ENCODE measurements around the gene TBC1D17. TPM values are rescaled to one million over a fixed set of nuclear protein-coding genes. Genes with fewer than 3 reads are reported as not detected.

Gene TBC1D17
- polyA plus RNA-seq, 1 experiment, result 15.6 TPM

DNA sequence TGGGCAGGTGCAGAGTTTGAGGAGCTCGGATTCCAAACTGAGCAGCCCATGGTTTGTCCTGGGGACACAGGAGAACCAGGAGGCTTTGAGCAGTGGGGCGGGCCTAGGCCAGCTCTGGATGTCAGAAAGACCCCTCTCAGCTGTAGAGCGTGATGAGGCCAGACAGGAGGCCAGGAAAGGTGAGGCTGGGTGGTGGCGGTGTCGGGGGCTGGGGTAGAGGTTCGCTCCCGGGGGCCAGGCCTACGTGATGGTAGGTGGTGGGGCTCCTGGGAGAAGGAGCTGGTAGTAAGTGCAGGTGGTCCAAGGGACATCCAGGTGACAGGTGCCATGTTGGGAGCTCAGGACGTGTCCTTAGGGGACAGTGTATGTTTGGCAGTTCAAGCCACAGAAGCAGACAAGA is 40.1 kb upstream of the TBC1D17 start:
- CTCF ChIA-PET, result interaction anchor here (0.5 kb wide), 1 partner anchor 888 kb away, joined by 12 read pairs; no protein-coding TSS in a partner anchor
- Histone ChIP-seq H3K4me3 (ENCODE audit: low read depth, low read length) (no peak overlapping the region), H3K27ac (ENCODE audit: low read depth, low read length) (no peak overlapping the region), H3K9me3 (ENCODE audit: control insufficient read depth, insufficient read depth, low read length) (no peaks in the 10 kb centered on the region; the same call in 1 of the 2 replicates), H3K27me3 (ENCODE audit: control insufficient read depth, insufficient read depth, low read length) (no peaks in the 10 kb centered on the region)
- no peak for DNase-seq (ENCODE audit: low read depth, low spot score)
- POLR2A ChIA-PET, result no interaction called here
- no peak for TF ChIP-seq CTCF (IDR thresholded peaks at IDR 0.05; ENCODE audit: low read depth, low read length)

DNA sequence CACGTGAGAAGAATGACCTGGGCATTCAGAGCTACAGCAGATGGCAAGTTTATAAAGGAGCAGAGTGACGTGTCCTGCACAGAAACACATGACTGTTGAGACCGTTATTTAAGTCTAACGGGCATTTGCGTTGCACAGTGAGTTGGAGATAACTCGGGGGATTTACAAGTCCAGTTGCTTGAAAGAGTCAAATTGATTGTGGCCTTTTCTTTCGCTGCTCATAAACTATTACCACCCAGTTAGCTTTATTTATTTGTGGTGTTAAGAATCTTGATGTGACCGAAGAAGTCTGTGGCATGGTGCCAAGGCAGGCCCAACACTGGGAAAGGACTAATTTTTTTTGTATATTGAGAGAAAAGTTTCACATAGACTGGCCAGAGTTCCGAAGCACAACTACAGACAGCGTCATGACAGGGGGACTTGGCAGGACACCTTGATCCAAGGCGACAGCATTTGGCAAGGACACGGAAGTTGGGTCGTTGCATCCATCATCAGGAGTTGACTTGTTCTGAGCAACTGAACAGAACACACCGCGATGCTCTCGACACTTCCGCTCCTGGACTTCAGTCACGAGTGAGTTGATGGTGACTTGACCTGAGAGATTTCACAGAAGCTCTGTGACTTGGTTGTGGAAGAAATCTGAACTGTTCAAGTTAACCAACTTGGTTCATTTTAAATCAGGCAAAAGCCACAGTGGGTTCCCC is 38.5 kb upstream of the TBC1D17 start:
- no peak for TF ChIP-seq CTCF (IDR thresholded peaks at IDR 0.05; ENCODE audit: low read depth, low read length)
- no peak for DNase-seq (ENCODE audit: low read depth, low spot score)
- no peak overlapping the region for H3K27ac ChIP-seq (ENCODE audit: low read depth, low read length)
- ChIA-PET CTCF (no interaction called here), POLR2A (interaction anchor here (0.6 kb wide), 1 partner anchor 83 kb away, joined by 3 read pairs; no protein-coding TSS in a partner anchor)
- H3K27me3 ChIP-seq (ENCODE audit: control insufficient read depth, insufficient read depth, low read length), result no peaks in the 10 kb centered on the region
- no peak overlapping the region for H3K4me3 ChIP-seq (ENCODE audit: low read depth, low read length)
- no peaks in the 10 kb centered on the region; the same call in 1 of the 2 replicates for H3K9me3 ChIP-seq (ENCODE audit: control insufficient read depth, insufficient read depth, low read length)

DNA sequence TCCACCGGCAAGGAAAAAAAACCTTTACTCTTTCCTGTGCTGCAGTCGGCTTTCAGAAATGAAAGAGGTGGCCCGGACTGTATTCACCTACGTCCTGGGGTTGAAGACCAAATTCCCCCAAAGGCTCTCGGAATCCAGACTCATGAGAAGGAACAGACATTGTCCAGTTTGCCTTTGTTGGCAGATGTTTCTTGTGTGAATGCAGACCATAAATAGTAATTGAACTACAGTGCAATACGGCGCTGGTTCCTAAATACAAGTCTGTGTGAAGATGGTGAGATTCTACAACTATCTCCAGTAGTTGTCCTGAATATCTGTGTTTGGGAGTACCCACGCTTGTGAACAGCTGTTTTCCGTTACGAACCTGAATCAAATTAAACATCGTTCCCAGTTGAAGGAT is 37.8 kb upstream of the TBC1D17 start:
- ChIA-PET CTCF (no interaction called here), POLR2A (no interaction called here)
- H3K4me3 ChIP-seq (ENCODE audit: low read depth, low read length), result no peak overlapping the region
- no peaks in the 10 kb centered on the region for H3K27me3 ChIP-seq (ENCODE audit: control insufficient read depth, insufficient read depth, low read length)
- no peak for TF ChIP-seq CTCF (IDR thresholded peaks at IDR 0.05; ENCODE audit: low read depth, low read length)
- no peak overlapping the region for H3K27ac ChIP-seq (ENCODE audit: low read depth, low read length)
- no peaks in the 10 kb centered on the region; the same call in 1 of the 2 replicates for H3K9me3 ChIP-seq (ENCODE audit: control insufficient read depth, insufficient read depth, low read length)
- DNase-seq (ENCODE audit: low read depth, low spot score), result no peak

- Histone ChIP-seq H3K27ac (ENCODE audit: low read depth, low read length) (no peak overlapping the region), H3K4me3 (ENCODE audit: low read depth, low read length) (no peak overlapping the region), H3K9me3 (ENCODE audit: control insufficient read depth, insufficient read depth, low read length) (no peaks in the 10 kb centered on the region; the same call in 1 of the 2 replicates), H3K27me3 (ENCODE audit: control insufficient read depth, insufficient read depth, low read length) (no peaks in the 10 kb centered on the region)
- no peak for TF ChIP-seq CTCF (IDR thresholded peaks at IDR 0.05; ENCODE audit: low read depth, low read length)
- ChIA-PET POLR2A (no interaction called here), CTCF (no interaction called here)
- DNase-seq (ENCODE audit: low read depth, low spot score), result no peak
Measured at GRCh38 chr19:49840321-49840720, 37.2 kb upstream of the TBC1D17 start.

DNA sequence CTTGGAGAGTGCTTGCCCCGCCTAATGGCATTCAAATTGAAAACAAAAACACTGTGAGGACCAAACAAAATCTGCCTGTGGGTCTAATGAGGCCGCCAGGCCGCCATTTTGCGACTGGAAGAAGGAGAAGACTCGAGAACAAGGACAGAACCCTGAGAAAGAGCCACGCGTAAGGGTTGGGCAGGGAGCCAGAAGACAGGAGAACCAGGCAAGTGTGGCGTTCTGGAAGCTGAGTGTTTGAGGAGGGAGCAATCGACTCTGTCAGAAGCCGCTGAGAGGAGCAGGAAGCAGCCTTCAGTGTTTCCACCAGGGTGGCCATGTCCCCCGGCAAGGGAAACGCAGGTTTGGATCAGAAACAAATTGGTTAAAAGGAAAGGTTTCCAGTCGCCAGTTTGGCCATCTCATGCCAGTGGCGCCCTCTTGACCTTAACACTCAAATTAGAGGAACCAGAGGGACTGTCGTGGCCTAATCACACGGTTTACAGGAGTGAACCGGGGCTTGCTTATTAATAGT is 36.7 kb upstream of the TBC1D17 start:
- no peak for TF ChIP-seq CTCF (IDR thresholded peaks at IDR 0.05; ENCODE audit: low read depth, low read length)
- Histone ChIP-seq H3K4me3 (ENCODE audit: low read depth, low read length) (no peak overlapping the region), H3K27ac (ENCODE audit: low read depth, low read length) (no peak overlapping the region), H3K27me3 (ENCODE audit: control insufficient read depth, insufficient read depth, low read length) (no peaks in the 10 kb centered on the region), H3K9me3 (ENCODE audit: control insufficient read depth, insufficient read depth, low read length) (no peaks in the 10 kb centered on the region; the same call in 1 of the 2 replicates)
- CTCF ChIA-PET, result no interaction called here
- no peak for DNase-seq (ENCODE audit: low read depth, low spot score)
- POLR2A ChIA-PET, result no interaction called here

Data from AG04450 (cell line).